Measurements from ENCODE around the gene TRMT6.

The TRMT6 gene

GRCh38 chr20:5893052-5893451 is 57.3 kb downstream of the TRMT6 start:
- DNase-seq: no peak

GRCh38 chr20:5890773-5891441 is 59.4 kb downstream of the TRMT6 start:
- no peak for DNase-seq

- no peak for DNase-seq
These were observed 62.3 kb downstream of the TRMT6 start for GRCh38 chr20:5888041-5888440.

- DNase-seq: no peak
These were observed 62.9 kb downstream of the TRMT6 start for GRCh38 chr20:5887386-5887785.
